Activated T-cell treated with anti-CD3 and anti-CD28 coated beads for 1 hour (primary cell): ENCODE measurements around the gene BMP8A.
"Not testable (repeated sequence)": the region's sequence is repeated elsewhere in the genome, so short reads cannot be mapped to it uniquely, and the experiment has no call there.

Experiments used
- DNase-seq: peaks from one replicate; pipeline ENCODE4 v3.0.0-alpha.2; 2020; ENCODE audit warnings: low read depth

Gene BMP8A, protein sequence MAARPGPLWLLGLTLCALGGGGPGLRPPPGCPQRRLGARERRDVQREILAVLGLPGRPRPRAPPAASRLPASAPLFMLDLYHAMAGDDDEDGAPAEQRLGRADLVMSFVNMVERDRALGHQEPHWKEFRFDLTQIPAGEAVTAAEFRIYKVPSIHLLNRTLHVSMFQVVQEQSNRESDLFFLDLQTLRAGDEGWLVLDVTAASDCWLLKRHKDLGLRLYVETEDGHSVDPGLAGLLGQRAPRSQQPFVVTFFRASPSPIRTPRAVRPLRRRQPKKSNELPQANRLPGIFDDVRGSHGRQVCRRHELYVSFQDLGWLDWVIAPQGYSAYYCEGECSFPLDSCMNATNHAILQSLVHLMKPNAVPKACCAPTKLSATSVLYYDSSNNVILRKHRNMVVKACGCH

GRCh38 chr1:39491146-39491921, at the start of gene BMP8A:
BMP8A (plus strand) TSS chr1:39491636; CDS start chr1:39491992, 356 bp downstream.
- peak; percentile 68 for DNase-seq

- no peak for DNase-seq
These were observed 49.6 kb upstream of the BMP8A start for GRCh38 chr1:39441797-39442196.

DNA sequence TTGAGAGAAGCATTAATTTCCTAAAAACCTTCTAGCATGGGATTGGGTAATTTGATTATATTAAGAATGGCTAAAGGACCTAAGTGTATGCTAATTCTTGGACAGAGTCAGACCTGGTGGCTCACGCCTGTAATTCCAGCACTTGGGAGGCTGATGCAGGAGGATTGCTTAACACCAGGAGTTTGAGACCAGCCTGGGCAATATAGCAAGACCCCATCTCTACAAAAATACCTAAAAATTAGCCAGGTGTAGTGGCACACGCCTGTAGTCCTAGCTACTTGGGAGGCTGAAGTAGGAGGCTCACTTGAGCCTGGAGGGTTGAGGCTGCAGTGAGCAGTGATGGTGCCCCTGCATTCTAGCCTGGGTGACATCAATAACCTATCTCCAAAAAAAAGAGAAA, 45.9 kb upstream of the BMP8A start:
- DNase-seq = no peak

DNA sequence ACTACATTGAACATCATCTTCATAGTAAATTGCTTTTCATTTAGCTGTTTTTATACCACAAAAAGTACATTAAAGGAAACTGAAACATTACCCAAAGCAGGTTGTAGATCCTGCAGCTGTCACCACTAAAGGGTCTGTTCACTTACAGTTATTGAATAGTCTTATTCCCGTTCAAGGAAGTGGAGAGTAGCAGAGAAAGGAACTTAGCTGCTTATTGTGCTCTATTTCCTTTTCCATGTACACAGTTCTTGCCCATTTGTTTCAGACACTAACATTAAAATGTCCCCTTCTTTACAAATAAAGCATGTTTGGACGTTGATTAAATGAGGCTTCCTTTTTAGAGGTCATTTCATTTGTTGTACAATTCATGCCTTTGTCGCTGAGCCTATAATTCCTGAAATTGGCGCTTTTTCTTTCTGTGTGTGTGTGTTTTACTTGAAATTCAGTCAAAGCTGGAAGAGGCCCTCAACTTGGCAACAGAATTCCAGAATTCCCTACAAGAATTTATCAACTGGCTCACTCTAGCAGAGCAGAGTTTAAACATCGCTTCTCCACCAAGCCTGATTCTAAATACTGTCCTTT, 44.4 kb upstream of the BMP8A start:
- no peak for DNase-seq

- DNase-seq = not testable (repeated sequence)
These were observed 41.4 kb upstream of the BMP8A start for GRCh38 chr1:39450041-39450440.

- DNase-seq = no peak
These were observed 40.4 kb upstream of the BMP8A start for GRCh38 chr1:39450956-39451606.

GRCh38 chr1:39452081-39452480, 39.4 kb upstream of the BMP8A start:
- DNase-seq = no peak

- no peak for DNase-seq
These were observed 38.9 kb upstream of the BMP8A start for GRCh38 chr1:39452540-39452939.

GRCh38 chr1:39453603-39454002, 37.8 kb upstream of the BMP8A start:
- DNase-seq = no peak

GRCh38 chr1:39458991-39459390, 32.4 kb upstream of the BMP8A start:
- DNase-seq = no peak

- DNase-seq = no peak
These were observed 29.4 kb upstream of the BMP8A start for GRCh38 chr1:39462074-39462473.

DNA sequence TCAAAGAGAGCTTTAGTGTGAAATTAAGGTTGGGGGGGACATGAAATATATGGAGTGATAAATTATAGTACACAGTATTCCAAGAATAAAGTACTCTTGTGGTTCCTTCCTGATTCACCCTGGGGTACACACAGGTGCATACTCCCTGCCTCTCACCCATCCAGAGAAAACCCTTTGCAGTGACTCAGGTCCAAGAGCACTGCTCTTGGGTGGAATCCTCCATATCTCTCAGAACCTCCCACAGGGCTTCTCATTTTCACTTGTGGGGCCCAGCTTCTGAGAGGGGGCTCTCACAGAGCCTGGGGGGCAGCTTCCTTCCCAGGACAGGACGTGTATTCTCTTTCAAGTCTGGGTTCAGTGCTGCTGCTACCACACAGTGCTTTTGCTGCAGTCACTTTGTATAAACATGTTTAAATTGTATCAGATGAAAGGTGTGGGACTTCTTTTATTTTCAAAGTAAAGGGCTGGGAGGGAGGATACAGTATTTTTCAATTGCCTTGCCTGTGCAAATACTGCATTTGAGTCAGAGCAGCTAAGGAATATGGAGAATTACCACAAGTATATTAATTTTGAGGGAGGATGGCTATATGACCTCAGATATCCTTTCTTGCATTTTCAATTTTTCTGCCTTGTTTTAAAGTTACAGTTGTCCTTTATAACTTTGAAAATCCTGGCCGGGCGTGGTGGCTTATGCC, 24.9 kb upstream of the BMP8A start:
- DNase-seq = no peak

DNA sequence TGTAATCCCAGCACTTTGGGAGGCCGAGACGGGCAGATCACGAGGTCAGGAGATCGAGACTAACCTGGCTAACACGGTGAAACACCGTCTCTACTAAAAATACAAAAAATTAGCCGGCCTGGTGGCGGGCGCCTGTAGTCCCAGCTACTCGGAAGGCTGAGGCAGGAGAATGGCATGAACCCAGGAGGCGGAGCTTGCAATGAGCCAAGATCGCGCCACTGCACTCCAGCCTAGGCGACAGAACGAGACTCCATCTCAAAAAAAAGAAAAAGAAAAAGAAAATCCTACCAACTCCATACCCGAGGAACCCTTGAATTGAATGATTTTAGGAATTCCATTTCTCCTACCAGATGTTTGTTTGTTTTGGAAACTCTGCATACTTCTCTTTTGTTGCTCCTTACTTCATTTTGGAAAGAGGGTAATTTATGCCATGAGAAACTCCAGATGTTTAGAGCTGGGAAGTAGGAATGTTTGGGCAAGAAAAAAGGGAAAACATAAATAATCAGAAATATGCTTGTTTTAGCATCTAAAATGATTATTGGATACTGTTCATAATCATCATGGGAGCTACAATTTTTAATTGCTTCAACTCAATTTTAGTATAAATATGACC, 24.2 kb upstream of the BMP8A start:
- DNase-seq = not testable (repeated sequence)

DNA sequence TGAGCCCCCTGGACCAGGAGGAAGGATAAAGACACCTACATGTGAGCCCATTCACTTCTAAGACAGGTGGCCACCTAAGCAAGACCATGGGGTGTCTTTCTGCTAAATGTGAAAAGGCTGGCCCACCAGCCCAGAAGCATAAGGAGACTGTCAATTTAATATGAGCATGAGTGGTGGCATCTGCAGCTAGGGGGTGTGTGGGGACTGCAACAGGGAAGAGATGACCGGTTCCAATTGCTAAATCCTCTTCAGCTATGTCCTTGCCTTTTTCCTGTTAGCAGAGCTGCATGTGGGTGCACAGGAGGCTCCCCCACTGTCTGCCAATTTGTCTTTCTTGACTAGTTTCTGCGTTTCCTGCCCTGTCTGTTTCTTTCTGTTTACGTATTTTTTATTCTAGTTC, 22.3 kb upstream of the BMP8A start:
- no peak for DNase-seq

DNA sequence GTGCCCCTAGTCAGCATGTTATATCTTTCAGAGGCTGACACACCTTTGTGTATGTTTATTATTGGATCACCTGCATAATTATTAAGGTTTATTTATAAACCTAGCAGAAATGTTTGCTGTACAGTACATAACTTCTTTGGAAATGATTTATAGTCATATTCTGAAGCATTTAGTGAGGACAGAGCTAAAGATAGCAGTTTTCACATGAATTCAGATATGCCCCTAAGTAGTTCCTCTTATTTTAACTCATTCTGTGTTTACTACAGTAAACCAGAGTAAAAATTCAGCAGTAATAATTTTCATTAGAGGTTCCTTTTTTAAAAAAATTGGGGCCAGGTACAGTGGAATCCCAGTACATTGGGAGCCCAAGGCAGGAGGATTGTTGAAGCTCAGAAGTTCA, 21.4 kb upstream of the BMP8A start:
- DNase-seq = no peak

- DNase-seq = no peak
These were observed 18.6 kb upstream of the BMP8A start for GRCh38 chr1:39472826-39473225.

DNA sequence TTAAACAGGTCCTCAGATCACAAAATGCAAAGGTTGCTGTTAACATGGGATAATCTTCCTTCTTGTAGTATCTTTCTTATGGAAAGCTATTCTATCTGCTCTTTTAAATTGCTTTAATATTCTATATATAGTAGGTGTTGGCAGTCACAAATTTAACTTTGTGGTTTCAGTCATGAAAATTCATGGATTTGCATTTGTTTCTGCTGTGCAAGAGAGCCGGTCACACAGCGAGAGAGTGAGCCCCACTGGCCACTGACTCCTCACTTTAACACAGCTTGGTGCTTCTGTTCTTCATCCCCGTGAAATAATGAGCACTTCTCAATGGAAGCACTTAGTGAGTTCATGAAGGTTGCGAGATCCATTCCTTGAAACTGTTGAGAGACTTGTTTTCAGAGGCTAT, 18.1 kb upstream of the BMP8A start:
- no peak for DNase-seq

GRCh38 chr1:39474810-39475209, 16.6 kb upstream of the BMP8A start:
- no peak for DNase-seq

DNA sequence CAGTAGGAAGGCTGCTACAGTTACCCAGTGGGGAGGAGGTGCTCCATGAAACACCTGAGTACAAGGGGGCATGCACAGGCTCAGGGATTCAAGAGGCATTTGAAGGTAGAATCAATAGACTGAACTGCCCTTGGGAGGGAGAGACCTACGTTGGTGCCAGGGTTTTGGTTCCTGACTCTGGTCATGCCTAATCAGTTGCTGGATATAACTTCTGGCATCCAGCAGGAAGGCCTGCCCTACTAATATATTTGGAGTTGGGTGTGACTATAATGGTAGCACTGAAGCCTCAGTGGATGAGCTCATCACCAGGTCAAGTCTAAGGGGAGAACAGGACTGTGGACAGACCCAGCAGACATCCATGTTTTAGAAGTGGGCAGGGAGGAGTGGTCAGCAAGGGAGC, 15.9 kb upstream of the BMP8A start:
- DNase-seq = not testable (repeated sequence)

DNA sequence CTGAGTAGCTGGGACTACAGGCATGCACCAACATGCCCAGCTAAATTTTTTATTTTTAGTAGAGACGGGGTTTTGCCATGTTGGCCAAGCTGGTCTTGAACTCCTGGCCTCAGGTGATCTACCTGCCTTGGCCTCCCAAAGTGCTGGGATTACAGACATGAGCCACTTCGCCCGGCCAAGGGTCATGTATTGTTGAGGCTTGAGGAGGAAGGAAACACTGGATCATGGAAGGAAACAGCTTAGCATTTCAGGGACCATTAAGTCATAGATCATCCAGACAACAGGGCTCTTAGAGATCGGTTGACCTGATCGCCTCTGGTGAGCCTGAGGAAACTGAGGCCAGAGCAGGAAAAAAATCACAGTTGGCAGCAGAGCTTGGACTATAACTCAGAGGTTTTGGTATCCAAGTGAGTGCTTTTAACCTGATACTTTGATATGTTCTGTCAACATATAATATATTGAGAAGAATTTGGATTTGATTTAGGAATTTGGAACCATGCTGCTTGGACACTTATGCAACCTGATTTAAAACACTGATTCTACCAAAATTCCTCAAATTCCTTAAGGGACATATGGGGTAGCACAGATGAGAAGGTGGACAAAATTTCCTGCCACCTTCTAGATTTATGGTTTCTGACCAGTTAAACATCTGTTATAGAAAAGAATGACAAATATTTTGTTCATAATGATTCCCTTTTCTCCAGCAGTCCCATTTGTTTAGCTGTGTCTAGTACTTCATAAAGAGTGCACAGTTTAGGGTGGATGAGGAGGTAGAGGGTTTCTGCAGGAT, 13.1 kb upstream of the BMP8A start:
- DNase-seq = no peak

GRCh38 chr1:39481289-39481688, 10.1 kb upstream of the BMP8A start:
- DNase-seq = no peak
